K562 (cell line): ENCODE results near the gene ANKRD33. TPM values are rescaled to one million over a fixed set of nuclear protein-coding genes. Genes with fewer than 3 reads are reported as not detected.

Experiments used
- ARID2 ChIP-seq: fragments of 450-650 bp; IDR thresholded peaks from 2 replicates; pipeline ENCODE4 v1.6.1; 2017; ENCODE audit warnings: antibody characterized with exemption, mild to moderate bottlenecking
- C11orf30 ChIP-seq: fragments of 450-650 bp; IDR thresholded peaks from 2 replicates; pipeline ENCODE4 v1.6.1; 2016; ENCODE audit warnings: low read depth, mild to moderate bottlenecking
- CSDE1 ChIP-seq, 2 experiments: fragments of 450-650 bp; IDR thresholded peaks; 2 replicates each; pipeline ENCODE4 v1.6.1; 2016; ENCODE audit warnings: mild to moderate bottlenecking in 1 of 2
- GTF3C2 ChIP-seq: IDR thresholded peaks from 3 replicates; pipeline ENCODE4 v1.6.1; 2011; ENCODE audit warnings: borderline replicate concordance, mild to moderate bottlenecking, moderate library complexity; ENCODE audit not compliant: insufficient read length; ENCODE audit errors: extremely low read depth
- HDAC3 ChIP-seq: fragments of 450-650 bp; IDR thresholded peaks from 2 replicates; pipeline ENCODE4 v1.6.1; 2018; ENCODE audit warnings: borderline replicate concordance, mild to moderate bottlenecking, moderate library complexity; ENCODE audit not compliant: partially characterized antibody
- LEF1 ChIP-seq: fragments of 450-650 bp; IDR thresholded peaks from 2 replicates; pipeline ENCODE4 v1.6.1; 2016; ENCODE audit warnings: mild to moderate bottlenecking
- MAFG ChIP-seq: fragments of 450-650 bp; conservative IDR thresholded peaks from 2 replicates; pipeline ENCODE4 v1.6.1; 2016; ENCODE audit warnings: missing genetic modification characterization, missing compliant biosample characterization
- NEUROD1 ChIP-seq: fragments of 150-350 bp; IDR thresholded peaks from 2 replicates; pipeline ENCODE4 v1.6.1; 2014; ENCODE audit warnings: borderline replicate concordance, low read length, low read depth; ENCODE audit not compliant: partially characterized antibody
- NKRF ChIP-seq: fragments of 450-650 bp; IDR thresholded peaks from 2 replicates; pipeline ENCODE4 v1.6.1; 2016; ENCODE audit warnings: borderline replicate concordance
- PHTF2 ChIP-seq: fragments of 250-450 bp; sonication (Bioruptor Pico); IDR thresholded peaks from 2 replicates; pipeline ENCODE4 v1.5.0; 2021; ENCODE audit warnings: mild to moderate bottlenecking
- PRMT5 ChIP-seq: sonication (generic); formaldehyde crosslinking; IDR thresholded peaks from 2 replicates; pipeline ENCODE4 v1.5.0; 2020; ENCODE audit warnings: missing genetic modification reagents
- PTBP1 ChIP-seq: fragments of 200-400 bp; formaldehyde crosslinking; IDR thresholded peaks from 2 replicates; pipeline ENCODE4 v1.6.1; 2017; ENCODE audit warnings: low read depth, low read length
- RB1 ChIP-seq: fragments of 450-650 bp; IDR thresholded peaks from 2 replicates; pipeline ENCODE4 v1.6.1; 2017; ENCODE audit warnings: low read depth, mild to moderate bottlenecking
- RUNX1 ChIP-seq: sonication (generic); IDR thresholded peaks from 2 replicates; pipeline ENCODE4 v1.6.1; 2016; ENCODE audit warnings: antibody characterized with exemption, low read depth
- SREBF1 ChIP-seq: fragments of 150-350 bp; IDR thresholded peaks from 2 replicates; pipeline ENCODE4 v1.6.1; 2014; ENCODE audit warnings: antibody characterized with exemption, low read depth, low read length, borderline replicate concordance
- TCF15 ChIP-seq: fragments of 250-450 bp; sonication (Bioruptor Pico); IDR thresholded peaks from 2 replicates; pipeline ENCODE4 v1.8.0; 2022; ENCODE audit warnings: moderate library complexity, mild to moderate bottlenecking, inconsistent platforms
- TCF7 ChIP-seq: sonication (generic); IDR thresholded peaks from 2 replicates; pipeline ENCODE4 v1.6.1; 2016; ENCODE audit warnings: antibody characterized with exemption, borderline replicate concordance
- ZFP1 ChIP-seq: fragments of 450-650 bp; formaldehyde crosslinking; IDR thresholded peaks from 2 replicates; pipeline ENCODE4 v1.4.0; 2020; ENCODE audit warnings: mild to moderate bottlenecking, mixed read lengths
- ZFX ChIP-seq: sonication (generic); formaldehyde crosslinking; IDR thresholded peaks from 2 replicates; pipeline ENCODE4 v1.8.0; 2022; ENCODE audit warnings: mild to moderate bottlenecking, missing genetic modification reagents, moderate library complexity
- ZKSCAN3 ChIP-seq: fragments of 250-450 bp; sonication (Bioruptor Pico); IDR thresholded peaks from 2 replicates; pipeline ENCODE4 v1.4.0; 2020
- ZNF217 ChIP-seq: sonication (generic); formaldehyde crosslinking; IDR thresholded peaks from 2 replicates; pipeline ENCODE4 v1.8.0; 2022; ENCODE audit warnings: mild to moderate bottlenecking, missing genetic modification reagents
- ZNF354B ChIP-seq: fragments of 250-450 bp; sonication (Bioruptor Pico); IDR thresholded peaks from 2 replicates; pipeline ENCODE4 v1.4.0; 2020
- ZNF444 ChIP-seq: fragments of 250-450 bp; sonication (Bioruptor Pico); IDR thresholded peaks from 2 replicates; pipeline ENCODE4 v1.4.0; 2020; ENCODE audit warnings: mild to moderate bottlenecking, moderate library complexity
- ZNF57 ChIP-seq: fragments of 450-650 bp; formaldehyde crosslinking; IDR thresholded peaks from 2 replicates; pipeline ENCODE4 v1.4.0; 2020; ENCODE audit warnings: mild to moderate bottlenecking, moderate library complexity
- ZNF77 ChIP-seq: fragments of 250-450 bp; sonication (Bioruptor Pico); IDR thresholded peaks from 2 replicates; pipeline ENCODE4 v1.5.0; 2020
- polyA plus RNA-seq, 8 experiments: library from polyadenylated mRNA; depleted of rRNA in 4 of 8; stranded (reverse) in 5 of 8; unstranded in 3 of 8; fragments of >200 nt; fragmentation: Nextera tagmentation in 2 of 8; fragmentation: Illumina TruSeq in 1 of 8; extraction: Ambion mirVana in 2 of 8; extraction: Trizol in 1 of 8; gene quantifications; 2 replicates each; pipeline versions ENCODE4 v1.2.1 to v1.2.3, GENCODE V29; 2011 to 2014; ENCODE audit warnings: inconsistent platforms in 1 of 8, missing spikeins in 1 of 8
- total RNA-seq, 7 experiments: library from RNA; depleted of rRNA in 6 of 7; stranded (reverse); fragments of >200 nt in 6 of 7; fragmentation: Illumina TruSeq in 2 of 7; extraction: Trizol in 2 of 7; gene quantifications; 2 replicates each; pipeline versions ENCODE4 v1.2.1 to v1.2.3, GENCODE V29; 2011 to 2021; ENCODE audit warnings: low replicate concordance in 1 of 7
- TF ChIP-seq, protein P1 (sequence below): fragments of 200-800 bp; sonication (Bioruptor generic); IDR thresholded peaks from 2 replicates; pipeline ENCODE4 v1.6.1; 2017; ENCODE audit warnings: missing genetic modification characterization, missing compliant biosample characterization

The ANKRD33 gene
- total and polyA plus RNA-seq, 9 of the 15 experiments (the other 6 are each of a cell fraction or from before 2014, with no cell fraction given), result 0.04 to 0.11 (median 0.07) TPM; not detected in 4

DNA sequence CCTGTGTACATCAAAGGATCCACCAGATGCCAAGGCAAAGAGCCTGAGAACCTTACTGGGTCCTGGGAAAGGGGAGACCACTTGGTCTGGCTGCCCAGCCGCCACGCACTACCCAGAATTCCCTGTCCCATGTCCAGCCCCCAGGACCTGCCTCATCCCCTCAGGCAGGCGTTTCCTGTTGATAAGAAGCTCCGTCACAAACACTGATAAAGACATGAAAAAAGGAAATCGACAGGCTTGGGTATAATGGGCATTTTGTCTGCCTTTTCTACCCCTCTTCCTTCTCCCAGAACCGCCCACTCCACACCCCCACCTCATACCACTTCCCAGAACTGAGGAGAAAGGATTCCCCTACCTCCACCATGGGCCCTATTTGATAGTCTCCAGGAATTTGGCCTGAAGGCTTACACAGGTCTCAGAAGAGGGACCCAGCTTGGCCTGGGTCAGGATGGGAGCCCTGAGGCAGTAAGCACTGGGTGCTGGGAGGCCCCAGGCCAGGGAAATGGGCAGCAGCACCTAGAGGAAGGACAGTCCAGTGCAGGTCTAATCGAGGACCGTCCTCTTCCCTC is 38.2 kb downstream of the ANKRD33 start (continued):
- TF ChIP-seq GTF3C2, result no peak
- no peak for TF ChIP-seq ZNF57
- no peak for TF ChIP-seq PRMT5
- TF ChIP-seq TCF15 (CRISPR knock-in tag), result no peak
- TF ChIP-seq RUNX1, result no peak
- TF ChIP-seq RB1, result no peak
- no peak for TF ChIP-seq NEUROD1
- no peak for TF ChIP-seq ZNF77 (CRISPR knock-in tag)
- no peak for TF ChIP-seq ZNF217
- TF ChIP-seq PTBP1, result no peak
- no peak for TF ChIP-seq ZKSCAN3
- no peak for TF ChIP-seq MAFG (tag)
- TF ChIP-seq ZNF444 (CRISPR knock-in tag), result no peak
- TF ChIP-seq ZFP1 (CRISPR knock-in tag), result no peak
- TF ChIP-seq CSDE1 (IDR thresholded peaks at IDR 0.05), result no peak
- no peak for TF ChIP-seq TCF7
- TF ChIP-seq, protein P1, sequence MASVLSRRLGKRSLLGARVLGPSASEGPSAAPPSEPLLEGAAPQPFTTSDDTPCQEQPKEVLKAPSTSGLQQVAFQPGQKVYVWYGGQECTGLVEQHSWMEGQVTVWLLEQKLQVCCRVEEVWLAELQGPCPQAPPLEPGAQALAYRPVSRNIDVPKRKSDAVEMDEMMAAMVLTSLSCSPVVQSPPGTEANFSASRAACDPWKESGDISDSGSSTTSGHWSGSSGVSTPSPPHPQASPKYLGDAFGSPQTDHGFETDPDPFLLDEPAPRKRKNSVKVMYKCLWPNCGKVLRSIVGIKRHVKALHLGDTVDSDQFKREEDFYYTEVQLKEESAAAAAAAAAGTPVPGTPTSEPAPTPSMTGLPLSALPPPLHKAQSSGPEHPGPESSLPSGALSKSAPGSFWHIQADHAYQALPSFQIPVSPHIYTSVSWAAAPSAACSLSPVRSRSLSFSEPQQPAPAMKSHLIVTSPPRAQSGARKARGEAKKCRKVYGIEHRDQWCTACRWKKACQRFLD, result no peak
- TF ChIP-seq C11orf30, result no peak
- TF ChIP-seq ZNF354B (CRISPR knock-in tag), result no peak
- no peak for TF ChIP-seq ZFX (CRISPR knock-in tag)
- TF ChIP-seq HDAC3, result no peak
- no peak for TF ChIP-seq NKRF
- TF ChIP-seq ARID2, result no peak
- TF ChIP-seq LEF1, result peak; percentile 65; the same call in 1 of the 2 replicates
- no peak for TF ChIP-seq SREBF1
- TF ChIP-seq PHTF2 (CRISPR knock-in tag), result no peak
